H1 (cell line): ENCODE results near the gene PRDM2. TPM values are rescaled to one million over a fixed set of nuclear protein-coding genes. Genes with fewer than 3 reads are reported as not detected.

Experiments
- CTCF ChIA-PET: fragments of 300-600 bp; sonication (Branson Sonifier 250); formaldehyde crosslinking; loops from one replicate; lab custom pipeline; 2021; ENCODE audit not compliant: partially characterized antibody; lab: Charles Lee
- POLR2A ChIA-PET: fragments of 300-600 bp; sonication (Branson Sonifier 250); formaldehyde crosslinking; loops from one replicate; lab custom pipeline; 2021; ENCODE audit warnings: inconsistent platforms; ENCODE audit not compliant: partially characterized antibody; lab: Charles Lee
- DNase-seq, 2 experiments: peaks; one replicate each; pipeline versions ENCODE4 v3.0.0 to v3.0.0-alpha.2; 2010 to 2022; ENCODE audit warnings: low spot score in 2 of 2, low read depth in 1 of 2, mixed read lengths in 1 of 2
- FAIRE-seq: peaks from 2 replicates; lab custom pipeline; 2011; peaks lifted over from hg19 to GRCh38; lab: Jason Lieb, UNC
- H2AFZ ChIP-seq: 2 replicates; pipeline ENCODE4 v1.8.1; 2012; ENCODE audit warnings: low read length, inconsistent platforms
- H2AK5ac ChIP-seq: 2 replicates; pipeline ENCODE4 v1.6.1; 2013; ENCODE audit warnings: low read depth, low read length
- H2BK120ac ChIP-seq: replicated peaks from 2 replicates; pipeline ENCODE3; 2013; ENCODE audit warnings: low read depth, low read length, inconsistent platforms
- H2BK12ac ChIP-seq: 2 replicates; pipeline ENCODE4 v1.6.1; 2013; ENCODE audit warnings: low read depth, low read length
- H2BK15ac ChIP-seq: 2 replicates; pipeline ENCODE4 v1.6.1; 2013; ENCODE audit warnings: low read length
- H2BK20ac ChIP-seq: 2 replicates; pipeline ENCODE4 v1.6.1; 2013; ENCODE audit warnings: low read length
- H2BK5ac ChIP-seq: 2 replicates; pipeline ENCODE4 v1.6.1; 2013; ENCODE audit warnings: low read depth, low read length
- H3K14ac ChIP-seq: 2 replicates; pipeline ENCODE4 v1.6.1; 2013; ENCODE audit warnings: inconsistent platforms; ENCODE audit not compliant: insufficient read length
- H3K18ac ChIP-seq: 2 replicates; pipeline ENCODE4 v1.6.1; 2013; ENCODE audit warnings: low read length; ENCODE audit errors: extremely low read depth
- H3K23ac ChIP-seq: 2 replicates; pipeline ENCODE4 v1.6.1; 2013; ENCODE audit warnings: inconsistent platforms; ENCODE audit not compliant: insufficient read length
- H3K23me2 ChIP-seq: 2 replicates; pipeline ENCODE4 v1.6.1; 2013; ENCODE audit warnings: low read depth, low read length
- H3K27ac ChIP-seq: 2 replicates; pipeline ENCODE4 v1.6.1; 2011; ENCODE audit warnings: low read depth, low read length, inconsistent platforms
- H3K27me3 ChIP-seq, 4 experiments: replicated peaks in 1 of 4; 1 replicate in 1 of 4; 2 replicates in 3 of 4; pipeline versions ENCODE4 v1.6.1 to v1.8.1; 2011 to 2013; ENCODE audit warnings: low read length in 3 of 4, mild to moderate bottlenecking in 3 of 4, inconsistent platforms in 2 of 4, mixed read lengths in 2 of 4, moderate library complexity in 1 of 4; ENCODE audit not compliant: control insufficient read depth in 3 of 4, insufficient read depth in 3 of 4; ENCODE audit errors: extremely low read depth in 1 of 4
- H3K36me3 ChIP-seq, 4 experiments: 2 replicates each; pipeline versions ENCODE4 v1.6.1 to v1.8.1; 2011 to 2013; ENCODE audit warnings: mild to moderate bottlenecking in 4 of 4, low read length in 3 of 4, moderate library complexity in 2 of 4, control low read depth in 1 of 4, inconsistent platforms in 1 of 4; ENCODE audit not compliant: insufficient read depth in 4 of 4, control insufficient read depth in 2 of 4
- H3K4ac ChIP-seq: replicated peaks from 2 replicates; pipeline ENCODE3; 2013; ENCODE audit warnings: low read length, low read depth, mixed read lengths, inconsistent platforms; ENCODE audit not compliant: insufficient read length
- H3K4me1 ChIP-seq, 4 experiments: replicated peaks in 1 of 4; 1 replicate in 1 of 4; 2 replicates in 3 of 4; pipeline versions ENCODE4 v1.6.1 to v1.8.1; 2011 to 2013; ENCODE audit warnings: low read length in 3 of 4, inconsistent platforms in 2 of 4, mixed read lengths in 1 of 4; ENCODE audit not compliant: insufficient read depth in 4 of 4, control insufficient read depth in 3 of 4
- H3K4me2 ChIP-seq, 2 experiments: 2 replicates each; pipeline versions ENCODE4 v1.6.1 to v1.8.1; 2011 to 2013; ENCODE audit warnings: low read depth in 2 of 2, low read length in 2 of 2, control low read depth in 1 of 2, inconsistent platforms in 1 of 2, mild to moderate bottlenecking in 1 of 2; ENCODE audit not compliant: insufficient read depth in 1 of 2
- H3K4me3 ChIP-seq, 4 experiments: fragments of 200-600, 300-600 bp in 1 of 4; sonication (generic), shearing (Covaris generic), sonication (Bioruptor Twin) in 1 of 4; 2 replicates each; pipeline versions ENCODE4 v1.5.1 to v1.8.1; 2011 to 2016; ENCODE audit warnings: low read length in 4 of 4, low read depth in 3 of 4, control low read depth in 2 of 4, inconsistent platforms in 2 of 4, mild to moderate bottlenecking in 2 of 4, mixed read lengths in 1 of 4, moderate library complexity in 1 of 4; ENCODE audit not compliant: insufficient read depth in 2 of 4; ENCODE audit errors: extremely low read depth in 1 of 4
- H3K56ac ChIP-seq: replicated peaks from 2 replicates; pipeline ENCODE3; 2013; ENCODE audit warnings: low read depth, mild to moderate bottlenecking, mixed read lengths, low read length, inconsistent platforms; ENCODE audit not compliant: insufficient read length
- H3K79me1 ChIP-seq: 2 replicates; pipeline ENCODE4 v1.6.1; 2013; ENCODE audit warnings: low read depth, low read length, control low read depth
- H3K79me2 ChIP-seq, 2 experiments: 2 replicates each; pipeline versions ENCODE4 v1.6.1 to v1.8.1; 2012 to 2013; ENCODE audit warnings: low read length in 2 of 2, mild to moderate bottlenecking in 2 of 2, inconsistent platforms in 1 of 2; ENCODE audit not compliant: insufficient read depth in 2 of 2, control insufficient read depth in 1 of 2
- H3K9ac ChIP-seq, 4 experiments: replicated peaks in 1 of 4; 1 replicate in 1 of 4; 2 replicates in 3 of 4; pipeline versions ENCODE4 v1.6.1 to v1.8.1; 2011 to 2013; ENCODE audit warnings: low read depth in 3 of 4, low read length in 3 of 4, control low read depth in 2 of 4, mild to moderate bottlenecking in 2 of 4, moderate library complexity in 2 of 4, inconsistent platforms in 1 of 4; ENCODE audit errors: extremely low read depth in 1 of 4
- H3K9me3 ChIP-seq, 2 experiments: 2 replicates each; pipeline versions ENCODE4 v1.6.1 to v1.8.1; 2012 to 2013; ENCODE audit warnings: mild to moderate bottlenecking in 2 of 2, moderate library complexity in 2 of 2, control low read depth in 1 of 2, inconsistent platforms in 1 of 2, low read depth in 1 of 2, low read length in 1 of 2, mixed read lengths in 1 of 2; ENCODE audit not compliant: insufficient read depth in 2 of 2
- H4K20me1 ChIP-seq, 2 experiments: replicated peaks in 1 of 2; 2 replicates each; pipeline versions ENCODE3 to v1.8.1; 2011 to 2013; ENCODE audit warnings: inconsistent platforms in 2 of 2, low read length in 2 of 2, mild to moderate bottlenecking in 1 of 2; ENCODE audit not compliant: insufficient read depth in 2 of 2, control insufficient read depth in 1 of 2
- H4K5ac ChIP-seq: 2 replicates; pipeline ENCODE4 v1.6.1; 2013; ENCODE audit warnings: low read length, low read depth, mixed read lengths, inconsistent platforms; ENCODE audit not compliant: insufficient read length
- H4K8ac ChIP-seq: 2 replicates; pipeline ENCODE4 v1.8.0; 2013; ENCODE audit warnings: mild to moderate bottlenecking, moderate library complexity, low read length, inconsistent platforms; ENCODE audit not compliant: insufficient read depth; ENCODE audit errors: extremely low read depth
- H4K91ac ChIP-seq: replicated peaks from 2 replicates; pipeline ENCODE3; 2013; ENCODE audit warnings: low read length, mixed read lengths, inconsistent platforms; ENCODE audit not compliant: insufficient read length
- BRCA1 ChIP-seq: IDR thresholded peaks from 2 replicates; pipeline ENCODE4 v1.6.1; 2012; ENCODE audit warnings: low read depth, low read length, improper control_type of control experiment
- SRF ChIP-seq: IDR thresholded peaks from 2 replicates; pipeline ENCODE4 v1.6.1; 2011; ENCODE audit warnings: mild to moderate bottlenecking, low read depth, low read length, moderate library complexity
- WGBS, 2 experiments: shearing (Covaris generic) in 1 of 2; methylation state at CpG; one replicate each; pipeline versions ENCODE4 v1.1.6 to v1.1.7; 2013 to 2015; ENCODE audit warnings: low lambda C conversion rate in 2 of 2, mixed read lengths in 2 of 2, inconsistent platforms in 1 of 2, low coverage in 1 of 2, missing lambda C conversion rate in 1 of 2; ENCODE audit not compliant: insufficient replicate concordance in 2 of 2, insufficient coverage in 1 of 2, insufficient read length in 1 of 2; ENCODE audit errors: extremely low coverage in 1 of 2, missing lambda C conversion rate in 1 of 2; 5-methylcytosine and 5-hydroxymethylcytosine counted together
- polyA plus RNA-seq, 7 experiments: library from polyadenylated mRNA; depleted of rRNA in 3 of 7; stranded (reverse) in 5 of 7; unstranded in 2 of 7; fragments of >200 nt in 5 of 7; fragments of 200-250 nt in 2 of 7; gene quantifications; 1 replicate in 5 of 7; 2 replicates in 1 of 7; 4 replicates in 1 of 7; pipeline versions ENCODE4 v1.2.1 to v1.2.3, GENCODE V29; 2011 to 2013; ENCODE audit warnings: missing spikeins in 2 of 7, mixed read lengths in 2 of 7
- total RNA-seq: library from RNA; stranded (reverse); fragmentation: NEBNext Ultra II Directional; extraction: Animal tissue kit (Norgen Biotek cat#: 25700); gene quantifications from 2 replicates; pipeline ENCODE4 v1.2.1, GENCODE V29; 2021

The PRDM2 gene
- total and polyA plus RNA-seq, 2 of the 8 experiments (the other 6 are each of a cell fraction or from before 2014, with no cell fraction given), result 5.8 to 21.2 TPM

DNA sequence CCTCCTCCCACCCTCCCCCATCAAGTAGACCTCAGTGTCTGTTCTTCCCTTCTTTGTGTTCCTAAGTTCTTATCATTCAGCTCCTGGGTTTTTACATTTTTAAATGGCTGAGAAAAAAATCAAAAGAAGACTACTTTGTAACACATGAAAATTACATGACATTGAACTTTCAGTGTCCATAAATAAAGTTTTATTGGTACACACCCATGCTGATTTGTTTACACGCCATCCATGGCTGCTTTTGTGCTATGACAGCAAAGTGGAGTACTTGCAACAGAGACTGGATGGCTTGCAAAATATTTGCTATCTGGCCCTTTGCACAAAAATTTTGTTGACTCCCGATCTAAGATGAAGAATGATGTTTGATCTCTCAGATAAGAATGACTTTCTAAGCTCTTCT lies 171.4 kb downstream of the PRDM2 start:
- CTCF ChIA-PET, result no interaction called here

More for the DNA sequence above, 171.4 kb downstream of the PRDM2 start:
- Histone ChIP-seq H3K9me3 (peaks cover 22 to 44% of the 10 kb centered on the region in 2 experiments; a peak in 3 of 4 replicates), H2AK5ac (no peak overlapping the region), H3K79me1 (no peaks in the 10 kb centered on the region), H3K18ac (no peak overlapping the region), H2BK120ac (no peak overlapping the region), H3K36me3 (no peaks in the 10 kb centered on the region), H3K56ac (no peak overlapping the region), H3K23ac (no peak overlapping the region), H4K20me1 (no peaks in the 10 kb centered on the region), H3K4me3 (no peak overlapping the region), H2BK5ac (no peak overlapping the region), H3K4me2 (no peak overlapping the region), H4K8ac (no peak overlapping the region), H3K27me3 (0 out of 7 replicates have a peak, but pooled peaks cover 0 to 4% (median 0%) of the 10 kb centered on the region in 4 experiments), H3K4me1 (no peaks in the 10 kb centered on the region), H2BK15ac (no peak overlapping the region), H3K4ac (no peak overlapping the region), H2BK12ac (no peak overlapping the region), H3K23me2 (no peaks in the 10 kb centered on the region), H3K79me2 (no peaks in the 10 kb centered on the region), H3K14ac (no peak overlapping the region), H3K9ac (no peak overlapping the region), H2AFZ (no peak overlapping the region), H2BK20ac (no peak overlapping the region), H4K5ac (no peak overlapping the region), H3K27ac (no peak overlapping the region), H4K91ac (no peak overlapping the region)
- TF ChIP-seq BRCA1 (no peak), SRF (no peak)
- FAIRE-seq, result no peak
- POLR2A ChIA-PET, result no interaction called here
- DNase-seq, result no peak
- 77% methylated on average over 2 of the region's 2 CpGs; no CpG with 5 or more reads in 1 of the 2 experiments for whole genome bisulfite sequencing, 2 experiments
